Neural progenitor cell (in vitro differentiated cells): Measurements from ENCODE around the gene DSTN. TPM values are rescaled to one million over a fixed set of nuclear protein-coding genes. Genes with fewer than 3 reads are reported as not detected.

Experiments used
- DNase-seq: peaks from one replicate; pipeline ENCODE4 v3.0.0-alpha.2; 2016; ENCODE audit warnings: low spot score
- H2AFZ ChIP-seq: fragments of 200-600 bp; sonication (generic); replicated peaks from 2 replicates; pipeline ENCODE4 v1.6.1; 2016; ENCODE audit warnings: antibody characterized with exemption
- H3F3A ChIP-seq: fragments of 200-600 bp; sonication (generic); 2 replicates; pipeline ENCODE4 v1.6.1; 2016; ENCODE audit warnings: antibody characterized with exemption, low read depth
- H3K27ac ChIP-seq: fragments of 200-600 bp; sonication (generic); 2 replicates; pipeline ENCODE4 v1.5.1; 2016; ENCODE audit warnings: mild to moderate bottlenecking
- H3K27me3 ChIP-seq: fragments of 200-600 bp; sonication (generic); 2 replicates; pipeline ENCODE4 v1.6.1; 2016; ENCODE audit warnings: mild to moderate bottlenecking, moderate library complexity
- H3K36me3 ChIP-seq: fragments of 200-600 bp; sonication (generic); 2 replicates; pipeline ENCODE4 v1.5.1; 2016
- H3K4me1 ChIP-seq: fragments of 200-600 bp; sonication (generic); 2 replicates; pipeline ENCODE4 v1.6.1; 2016; ENCODE audit warnings: mixed run types
- H3K4me2 ChIP-seq: fragments of 200-600 bp; sonication (generic); 2 replicates; pipeline ENCODE4 v1.6.1; 2016
- H3K4me3 ChIP-seq: fragments of 200-600 bp; sonication (generic); 2 replicates; pipeline ENCODE4 v1.5.1; 2016
- H3K79me2 ChIP-seq: fragments of 200-600 bp; sonication (generic); 2 replicates; pipeline ENCODE4 v1.6.1; 2016; ENCODE audit warnings: low read depth
- H3K9ac ChIP-seq: fragments of 200-600 bp; sonication (generic); 2 replicates; pipeline ENCODE4 v1.6.1; 2016
- H3K9me3 ChIP-seq: fragments of 200-600 bp; sonication (generic); 2 replicates; pipeline ENCODE4 v1.5.1; 2016; ENCODE audit warnings: low read depth
- H4K20me1 ChIP-seq: fragments of 200-600 bp; sonication (generic); 2 replicates; pipeline ENCODE4 v1.6.1; 2016; ENCODE audit warnings: low read depth
- H3K27ac Mint-ChIP-seq: 3 replicates; pipeline ENCODE4 v1.8.0; 2021; ENCODE audit warnings: mixed read lengths
- H3K27me3 Mint-ChIP-seq: 2 replicates; pipeline ENCODE4 v1.8.0; 2022; ENCODE audit warnings: low read depth, mild to moderate bottlenecking, inconsistent platforms, moderate library complexity, mixed read lengths; ENCODE audit not compliant: insufficient read depth
- H3K36me3 Mint-ChIP-seq: 3 replicates; pipeline ENCODE4 v1.8.0; 2021; ENCODE audit warnings: mixed read lengths
- H3K4me1 Mint-ChIP-seq: 3 replicates; pipeline ENCODE4 v1.8.0; 2021; ENCODE audit warnings: mixed read lengths
- H3K4me3 Mint-ChIP-seq: 3 replicates; pipeline ENCODE4 v1.8.0; 2021; ENCODE audit warnings: mild to moderate bottlenecking, moderate library complexity, mixed read lengths
- H3K9me3 Mint-ChIP-seq: 3 replicates; pipeline ENCODE4 v1.8.0; 2020; ENCODE audit warnings: mixed read lengths
- EZH2 ChIP-seq: fragments of 200-600 bp; sonication (generic); IDR thresholded peaks from 2 replicates; pipeline ENCODE4 v1.6.1; 2017; ENCODE audit warnings: antibody characterized with exemption, mild to moderate bottlenecking, moderate library complexity
- EZH2phosphoT487 ChIP-seq: fragments of 200-600 bp; sonication (generic); IDR thresholded peaks from 2 replicates; pipeline ENCODE4 v1.6.1; 2017; ENCODE audit warnings: antibody characterized with exemption
- total RNA-seq: library from RNA; depleted of rRNA; stranded (reverse); fragments of >200 nt; gene quantifications from 2 replicates; pipeline ENCODE4 v1.2.3, GENCODE V29; 2015; ENCODE audit warnings: low replicate concordance
- TF ChIP-seq, protein P1 (sequence below): fragments of 200-600 bp; sonication (generic); IDR thresholded peaks from 2 replicates; pipeline ENCODE4 v1.5.1; 2017; ENCODE audit warnings: antibody characterized with exemption, mild to moderate bottlenecking

The DSTN gene
- total RNA-seq, 1 donor from 2014 or later: 158 TPM

DNA sequence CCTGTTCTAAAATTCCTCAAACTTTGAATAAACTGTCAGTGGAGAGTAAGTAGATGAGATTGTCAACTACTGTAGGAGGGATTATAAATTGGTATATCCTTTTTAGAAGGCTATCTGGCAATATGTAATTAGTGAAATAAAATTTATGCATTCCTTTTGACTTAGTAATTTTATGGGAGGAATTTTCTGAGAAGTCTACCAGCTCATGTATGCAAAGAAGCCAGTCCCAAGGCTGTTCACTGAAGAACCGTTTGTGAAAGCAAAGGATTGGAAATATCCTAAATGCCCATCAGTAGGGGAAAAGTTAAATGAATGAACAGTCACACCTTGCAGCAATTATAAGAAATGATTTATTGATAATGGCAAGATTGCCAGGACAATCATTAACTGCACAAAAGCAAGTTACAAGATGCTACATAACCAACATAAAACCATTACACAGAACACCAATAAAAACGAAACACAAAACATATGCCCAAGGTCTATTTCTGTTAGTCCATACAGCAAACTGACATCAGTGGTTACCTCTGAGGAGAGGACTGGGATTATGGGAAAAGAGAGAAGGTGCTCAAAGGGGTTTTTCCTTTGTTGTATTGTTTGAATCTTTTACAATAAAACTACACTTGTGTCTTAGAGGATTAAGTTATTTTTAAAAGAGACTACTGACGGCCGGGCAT is 4.6 kb upstream of the DSTN start:
- H3K4me1 Mint-ChIP-seq: peaks cover 5% of the 10 kb centered on the region
- Histone ChIP-seq H3K79me2 (no peaks in the 10 kb centered on the region), H3K4me1 (no peaks in the 10 kb centered on the region), H3K4me2 (no peak overlapping the region), H3K9me3 (no peaks in the 10 kb centered on the region), H3F3A (peaks cover 21% of the 10 kb centered on the region), H3K27me3 (peaks cover 12% of the 10 kb centered on the region), H3K27ac (no peak overlapping the region), H4K20me1 (no peaks in the 10 kb centered on the region), H3K4me3 (no peak overlapping the region), H3K9ac (no peak overlapping the region), H3K36me3 (no peaks in the 10 kb centered on the region), H2AFZ (no peak overlapping the region)
- H3K27me3 Mint-ChIP-seq: peaks cover 4% of the 10 kb centered on the region
- no peak overlapping the region for H3K4me3 Mint-ChIP-seq
- peaks cover under 1% of the 10 kb centered on the region for H3K9me3 Mint-ChIP-seq
- no peak for TF ChIP-seq EZH2phosphoT487
- no peak for TF ChIP-seq EZH2
- TF ChIP-seq, protein P1, sequence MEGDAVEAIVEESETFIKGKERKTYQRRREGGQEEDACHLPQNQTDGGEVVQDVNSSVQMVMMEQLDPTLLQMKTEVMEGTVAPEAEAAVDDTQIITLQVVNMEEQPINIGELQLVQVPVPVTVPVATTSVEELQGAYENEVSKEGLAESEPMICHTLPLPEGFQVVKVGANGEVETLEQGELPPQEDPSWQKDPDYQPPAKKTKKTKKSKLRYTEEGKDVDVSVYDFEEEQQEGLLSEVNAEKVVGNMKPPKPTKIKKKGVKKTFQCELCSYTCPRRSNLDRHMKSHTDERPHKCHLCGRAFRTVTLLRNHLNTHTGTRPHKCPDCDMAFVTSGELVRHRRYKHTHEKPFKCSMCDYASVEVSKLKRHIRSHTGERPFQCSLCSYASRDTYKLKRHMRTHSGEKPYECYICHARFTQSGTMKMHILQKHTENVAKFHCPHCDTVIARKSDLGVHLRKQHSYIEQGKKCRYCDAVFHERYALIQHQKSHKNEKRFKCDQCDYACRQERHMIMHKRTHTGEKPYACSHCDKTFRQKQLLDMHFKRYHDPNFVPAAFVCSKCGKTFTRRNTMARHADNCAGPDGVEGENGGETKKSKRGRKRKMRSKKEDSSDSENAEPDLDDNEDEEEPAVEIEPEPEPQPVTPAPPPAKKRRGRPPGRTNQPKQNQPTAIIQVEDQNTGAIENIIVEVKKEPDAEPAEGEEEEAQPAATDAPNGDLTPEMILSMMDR: no peak
- H3K27ac Mint-ChIP-seq: no peak overlapping the region
- H3K36me3 Mint-ChIP-seq: no peaks in the 10 kb centered on the region
- DNase-seq: no peak

DNA sequence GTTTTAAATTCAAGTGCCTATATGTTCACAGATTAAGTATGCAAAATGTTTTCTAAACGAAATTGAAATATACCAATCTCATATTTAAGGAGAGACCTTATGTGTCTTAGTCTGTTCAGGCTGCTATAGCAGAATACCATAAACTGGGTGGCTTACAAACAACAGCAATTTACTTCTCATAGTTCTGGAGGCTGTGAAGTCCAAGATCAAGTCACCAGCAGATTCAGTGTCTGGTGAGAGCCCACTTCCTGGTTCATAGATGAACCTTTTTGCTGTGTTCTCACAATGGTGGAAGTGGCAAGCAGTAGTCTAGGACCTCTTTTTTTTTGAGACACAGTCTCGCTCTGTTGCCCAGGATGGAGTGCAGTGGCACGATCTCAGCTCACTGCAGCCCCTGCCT is 3.5 kb upstream of the DSTN start:
- Histone ChIP-seq H3K9me3 (no peaks in the 10 kb centered on the region), H4K20me1 (peaks cover 9% of the 10 kb centered on the region), H3K9ac (no peak overlapping the region), H2AFZ (no peak overlapping the region), H3K27ac (no peak overlapping the region), H3K27me3 (peaks cover 12% of the 10 kb centered on the region), H3F3A (peaks cover 29% of the 10 kb centered on the region), H3K4me2 (no peak overlapping the region), H3K4me1 (peaks cover 5% of the 10 kb centered on the region), H3K36me3 (no peaks in the 10 kb centered on the region), H3K4me3 (no peak overlapping the region), H3K79me2 (peaks cover 8% of the 10 kb centered on the region)
- Mint-ChIP-seq H3K9me3 (no peaks in the 10 kb centered on the region), H3K4me3 (no peak overlapping the region), H3K27ac (no peak overlapping the region), H3K4me1 (peaks cover 9% of the 10 kb centered on the region), H3K36me3 (no peaks in the 10 kb centered on the region), H3K27me3 (peaks cover 4% of the 10 kb centered on the region)
- no peak for DNase-seq
- no peak for TF ChIP-seq EZH2
- TF ChIP-seq, protein P1: no peak

DNA sequence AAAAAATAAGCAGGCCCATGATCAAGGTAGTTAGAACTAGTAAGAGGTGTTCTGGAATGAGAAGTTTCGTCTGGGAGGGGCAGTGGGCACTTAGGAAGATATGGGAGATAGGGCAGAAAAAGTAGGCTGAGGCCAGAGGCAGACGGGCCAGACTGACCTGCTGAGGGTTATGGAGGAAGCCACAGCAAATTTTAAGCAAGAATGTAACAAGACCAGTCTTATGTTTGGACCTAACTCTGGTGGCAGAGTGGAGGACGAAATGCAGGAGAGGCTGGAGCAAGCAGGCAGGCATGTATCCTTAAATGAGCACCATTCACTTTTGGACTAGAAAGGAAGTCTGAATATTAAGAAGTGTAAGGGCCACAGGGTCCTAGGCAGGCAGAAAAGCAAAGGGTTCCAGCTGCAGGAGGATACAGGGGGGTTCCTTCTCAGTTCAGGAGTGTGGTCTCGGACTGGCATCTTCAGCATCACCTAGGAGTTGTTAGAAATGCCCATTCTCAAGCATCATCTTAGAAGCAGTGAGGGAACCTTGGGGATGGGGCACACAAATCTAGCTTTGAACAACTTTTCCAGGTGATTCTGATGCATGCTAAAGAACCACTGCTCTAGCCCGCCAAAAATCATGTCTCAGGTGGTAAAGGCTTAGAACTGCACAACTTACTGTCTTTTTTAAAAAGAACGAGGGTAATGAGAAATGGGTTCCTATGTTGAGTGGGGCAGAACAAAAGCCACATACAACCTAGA is 1.7 kb upstream of the DSTN start:
- H3K4me3 Mint-ChIP-seq: peak overlapping the region; percentile 95
- peak overlapping the region; percentile 53 for H3K27ac Mint-ChIP-seq
- H3K9ac ChIP-seq: no peak overlapping the region

More for the DNA sequence above, 1.7 kb upstream of the DSTN start:
- H3K36me3 Mint-ChIP-seq: no peaks in the 10 kb centered on the region
- peaks cover 24% of the 10 kb centered on the region for H3K4me1 Mint-ChIP-seq
- Histone ChIP-seq H3K9me3 (no peaks in the 10 kb centered on the region), H3K4me1 (peaks cover 22% of the 10 kb centered on the region), H3K36me3 (no peaks in the 10 kb centered on the region), H3K27ac (no peak overlapping the region), H3K4me3 (peak overlapping the region; percentile 81), H4K20me1 (peaks cover 28% of the 10 kb centered on the region), H3K79me2 (peaks cover 26% of the 10 kb centered on the region), H3K4me2 (peak overlapping the region; percentile 85), H3K27me3 (peaks cover 12% of the 10 kb centered on the region), H2AFZ (no peak overlapping the region), H3F3A (peaks cover 29% of the 10 kb centered on the region)
- H3K9me3 Mint-ChIP-seq: no peaks in the 10 kb centered on the region
- DNase-seq: no peak
- peaks cover 4% of the 10 kb centered on the region for H3K27me3 Mint-ChIP-seq
- TF ChIP-seq EZH2phosphoT487 (no peak), EZH2 (no peak)
- TF ChIP-seq, protein P1: no peak
